HepG2 (cell line): Measurements from ENCODE around the gene ROCK1. TPM values are rescaled to one million over a fixed set of nuclear protein-coding genes. Genes with fewer than 3 reads are reported as not detected.

Experiments used
- ASH2L ChIP-seq: fragments of 300-600, 200-600 bp; sonication (generic); IDR thresholded peaks from 2 replicates; pipeline ENCODE4 v1.7.0; 2017; ENCODE audit warnings: low read depth, mild to moderate bottlenecking, moderate library complexity, mixed read lengths, low read length; ENCODE audit not compliant: insufficient read length
- CBFB ChIP-seq: sonication (generic); formaldehyde crosslinking; IDR thresholded peaks from 2 replicates; pipeline ENCODE4 v1.4.0; 2020; ENCODE audit warnings: missing genetic modification reagents
- DNMT3B ChIP-seq: conservative IDR thresholded peaks from 2 replicates; pipeline ENCODE4 v1.6.1; 2016; ENCODE audit warnings: missing biosample characterization, control low read depth
- GATAD1 ChIP-seq: IDR thresholded peaks from 2 replicates; pipeline ENCODE4 v1.6.1; 2016; ENCODE audit warnings: missing genetic modification reagents, missing compliant biosample characterization
- HCFC1 ChIP-seq: fragments of 150-350 bp; IDR thresholded peaks from 2 replicates; pipeline ENCODE4 v1.6.1; 2014; ENCODE audit warnings: low read depth, low read length
- HOMEZ ChIP-seq: IDR thresholded peaks from 2 replicates; pipeline ENCODE4 v1.6.1; 2016; ENCODE audit warnings: low read depth
- ISX ChIP-seq: sonication (generic); formaldehyde crosslinking; conservative IDR thresholded peaks from 2 replicates; pipeline ENCODE4 v1.5.0; 2020; ENCODE audit warnings: missing genetic modification reagents
- MYNN ChIP-seq: sonication (generic); formaldehyde crosslinking; IDR thresholded peaks from 2 replicates; pipeline ENCODE4 v1.4.0; 2020; ENCODE audit warnings: mild to moderate bottlenecking, low read depth, missing genetic modification reagents
- POLR2AphosphoS2 ChIP-seq: IDR thresholded peaks from 2 replicates; pipeline ENCODE4 v1.6.1; 2011; ENCODE audit warnings: low read depth, low read length, improper control_type of control experiment
- RFX5 ChIP-seq: IDR thresholded peaks from 2 replicates; pipeline ENCODE4 v1.6.1; 2011; ENCODE audit warnings: low read depth, low read length, improper control_type of control experiment
- SALL1 ChIP-seq: sonication (generic); formaldehyde crosslinking; IDR thresholded peaks from 2 replicates; pipeline ENCODE4 v1.8.0; 2022; ENCODE audit warnings: mild to moderate bottlenecking, missing genetic modification reagents
- TRIM24 ChIP-seq: sonication (generic); formaldehyde crosslinking; IDR thresholded peaks from 2 replicates; pipeline ENCODE4 v1.8.0; 2022; ENCODE audit warnings: mild to moderate bottlenecking, missing genetic modification reagents
- YY1 ChIP-seq: IDR thresholded peaks from 2 replicates; pipeline ENCODE4 v1.6.1; 2011; ENCODE audit warnings: low read length, low read depth, moderate library complexity, mild to moderate bottlenecking; ENCODE audit not compliant: insufficient read depth, insufficient replicate concordance
- ZNF224 ChIP-seq: sonication (generic); formaldehyde crosslinking; IDR thresholded peaks from 2 replicates; pipeline ENCODE4 v1.5.0; 2020; ENCODE audit warnings: mild to moderate bottlenecking, missing genetic modification reagents
- ZNF619 ChIP-seq: sonication (generic); formaldehyde crosslinking; IDR thresholded peaks from 2 replicates; pipeline ENCODE4 v1.4.0; 2020; ENCODE audit warnings: mild to moderate bottlenecking, missing genetic modification reagents
- ZNF639 ChIP-seq: conservative IDR thresholded peaks from 2 replicates; pipeline ENCODE4 v1.6.1; 2018; ENCODE audit warnings: missing genetic modification reagents
- polyA plus RNA-seq, 8 experiments: library from polyadenylated mRNA; depleted of rRNA in 3 of 8; stranded (reverse) in 7 of 8; unstranded in 1 of 8; fragments of >200 nt; fragmentation: Illumina TruSeq in 4 of 8; extraction: Trizol in 4 of 8; gene quantifications; 2 replicates each; pipeline versions ENCODE4 v1.2.1 to v1.2.3, GENCODE V29; 2011 to 2016; ENCODE audit warnings: low read depth in 4 of 8, missing spikeins in 1 of 8, mixed read lengths in 1 of 8; ENCODE audit not compliant: insufficient read depth in 1 of 8
- total RNA-seq, 5 experiments: library from RNA; depleted of rRNA; stranded (reverse); fragments of >200 nt; fragmentation: Illumina TruSeq; extraction: Trizol; gene quantifications; 2 replicates each; pipeline ENCODE4 v1.2.3, GENCODE V29; 2016; ENCODE audit warnings: low read depth in 1 of 5

Gene ROCK1
- total and polyA plus RNA-seq, 2 of the 13 experiments (the other 11 are each of a cell fraction or from before 2014, with no cell fraction given) = 10.5 to 27.2 TPM

GRCh38 chr18:21110713-21111345 is 784 bp downstream of the ROCK1 start (continued):
- TF ChIP-seq GATAD1 (no peak), ASH2L (peak; percentile 46), HOMEZ (no peak), ZNF224 (CRISPR knock-in tag) (peak; percentile 48; the same call in 1 of the 2 replicates), ZNF639 (CRISPR knock-in tag) (no peak), DNMT3B (CRISPR knock-in tag) (no peak), SALL1 (CRISPR knock-in tag) (no peak; the same call in 1 of the 2 replicates), RFX5 (no peak), ZNF619 (CRISPR knock-in tag) (0 out of 2 replicates have a peak, but pooled peaks have one; percentile 41), YY1 (no peak), ISX (no peak), CBFB (no peak), POLR2AphosphoS2 (no peak), HCFC1 (no peak), TRIM24 (no peak), MYNN (CRISPR knock-in tag) (no peak)
